ENCODE data around the gene THAP4. TPM values are rescaled to one million over a fixed set of nuclear protein-coding genes. Genes with fewer than 3 reads are reported as not detected.
A peak's percentile ranks its signal among the peaks of the same experiment; 100 is the strongest.

Gene THAP4
- total RNA-seq, 1 donor from 2014 or later = 59.1 TPM

DNA sequence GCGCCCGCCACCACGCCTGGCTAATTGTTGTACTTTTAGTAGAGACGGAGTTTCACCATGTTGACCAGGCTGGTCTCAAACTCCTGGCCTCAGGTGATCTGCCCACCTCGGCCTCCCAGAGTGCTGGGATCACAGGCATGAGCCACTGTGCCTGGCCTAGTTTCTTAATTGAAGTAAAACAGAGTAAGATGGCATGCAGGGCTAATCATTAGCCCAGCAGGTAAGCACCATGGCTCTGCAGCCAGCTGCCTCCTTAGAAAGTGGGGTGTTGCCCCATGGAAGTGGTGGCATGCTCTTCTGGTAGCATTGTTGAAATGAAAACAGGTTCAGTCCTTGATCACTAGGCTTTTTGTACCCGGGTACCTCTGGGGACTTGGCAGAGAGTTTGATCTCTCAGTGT is 13.0 kb upstream of the THAP4 start:
- TF ChIP-seq, protein P1, sequence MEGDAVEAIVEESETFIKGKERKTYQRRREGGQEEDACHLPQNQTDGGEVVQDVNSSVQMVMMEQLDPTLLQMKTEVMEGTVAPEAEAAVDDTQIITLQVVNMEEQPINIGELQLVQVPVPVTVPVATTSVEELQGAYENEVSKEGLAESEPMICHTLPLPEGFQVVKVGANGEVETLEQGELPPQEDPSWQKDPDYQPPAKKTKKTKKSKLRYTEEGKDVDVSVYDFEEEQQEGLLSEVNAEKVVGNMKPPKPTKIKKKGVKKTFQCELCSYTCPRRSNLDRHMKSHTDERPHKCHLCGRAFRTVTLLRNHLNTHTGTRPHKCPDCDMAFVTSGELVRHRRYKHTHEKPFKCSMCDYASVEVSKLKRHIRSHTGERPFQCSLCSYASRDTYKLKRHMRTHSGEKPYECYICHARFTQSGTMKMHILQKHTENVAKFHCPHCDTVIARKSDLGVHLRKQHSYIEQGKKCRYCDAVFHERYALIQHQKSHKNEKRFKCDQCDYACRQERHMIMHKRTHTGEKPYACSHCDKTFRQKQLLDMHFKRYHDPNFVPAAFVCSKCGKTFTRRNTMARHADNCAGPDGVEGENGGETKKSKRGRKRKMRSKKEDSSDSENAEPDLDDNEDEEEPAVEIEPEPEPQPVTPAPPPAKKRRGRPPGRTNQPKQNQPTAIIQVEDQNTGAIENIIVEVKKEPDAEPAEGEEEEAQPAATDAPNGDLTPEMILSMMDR (conservative IDR thresholded peaks at IDR 0.05) = no peak
- no peak overlapping the region for H3K27ac Mint-ChIP-seq (ENCODE audit: unreplicated experiment)
- no peaks in the 10 kb centered on the region for H3K27me3 Mint-ChIP-seq (ENCODE audit: low read depth)
- H3K36me3 Mint-ChIP-seq (ENCODE audit: low read depth) = peaks cover 6% of the 10 kb centered on the region
- H3K4me3 Mint-ChIP-seq = no peak overlapping the region
- no peaks in the 10 kb centered on the region for H3K4me1 Mint-ChIP-seq
- H3K9me3 Mint-ChIP-seq = no peaks in the 10 kb centered on the region
- no peak for DNase-seq (ENCODE audit: low read depth, low spot score)

DNA sequence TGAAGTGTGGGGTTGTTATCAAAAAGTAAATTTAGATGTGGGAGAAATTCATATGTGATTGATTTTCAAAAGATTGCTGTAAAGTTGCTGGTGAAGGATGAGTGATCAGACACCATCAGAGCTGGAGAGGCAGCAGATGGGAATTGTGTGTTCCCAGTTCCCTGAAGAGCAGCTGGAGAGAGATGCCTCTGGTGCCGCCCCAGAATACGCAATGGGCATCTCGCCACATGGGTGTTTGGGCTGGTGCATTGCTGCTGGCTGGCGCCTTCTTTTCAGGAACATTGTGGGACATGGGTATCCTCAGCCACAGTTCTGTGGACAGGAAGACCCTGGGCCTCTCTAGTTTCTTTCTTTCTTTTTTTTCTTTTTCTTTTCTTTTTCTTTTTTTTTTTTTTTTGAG is 12.4 kb upstream of the THAP4 start:
- Mint-ChIP-seq H3K4me3 (no peak overlapping the region), H3K9me3 (no peaks in the 10 kb centered on the region), H3K36me3 (ENCODE audit: low read depth) (peaks cover 6% of the 10 kb centered on the region), H3K4me1 (no peaks in the 10 kb centered on the region), H3K27ac (ENCODE audit: unreplicated experiment) (peak overlapping the region; percentile 86), H3K27me3 (ENCODE audit: low read depth) (no peaks in the 10 kb centered on the region)
- no peak for DNase-seq (ENCODE audit: low read depth, low spot score)
- TF ChIP-seq, protein P1 (conservative IDR thresholded peaks at IDR 0.05) = no peak

DNA sequence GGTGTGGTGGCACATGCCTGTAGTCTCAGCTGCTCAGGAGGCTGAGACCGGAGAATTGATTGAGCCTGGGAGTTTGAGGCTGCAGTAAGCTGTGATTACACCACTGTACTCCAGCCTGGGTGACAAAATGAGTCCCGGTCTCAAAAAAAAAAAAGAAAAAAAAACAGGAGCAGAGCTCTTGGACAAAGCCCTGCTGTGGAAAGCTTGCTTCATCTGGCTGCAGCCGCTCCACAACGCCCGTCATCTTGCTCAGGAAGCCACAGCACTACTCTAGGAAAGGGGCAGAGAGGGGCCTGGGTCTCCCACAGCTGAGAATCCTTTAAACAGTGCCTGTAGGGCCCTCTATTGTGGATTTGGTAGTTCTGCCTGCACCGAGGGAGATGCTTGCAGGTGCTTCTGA is 11.5 kb upstream of the THAP4 start:
- no peak for DNase-seq (ENCODE audit: low read depth, low spot score)
- H3K9me3 Mint-ChIP-seq = no peaks in the 10 kb centered on the region
- H3K4me3 Mint-ChIP-seq = no peak overlapping the region
- TF ChIP-seq, protein P1 (conservative IDR thresholded peaks at IDR 0.05) = no peak
- H3K27me3 Mint-ChIP-seq (ENCODE audit: low read depth) = no peaks in the 10 kb centered on the region
- peaks cover 6% of the 10 kb centered on the region for H3K36me3 Mint-ChIP-seq (ENCODE audit: low read depth)
- H3K4me1 Mint-ChIP-seq = no peaks in the 10 kb centered on the region
- H3K27ac Mint-ChIP-seq (ENCODE audit: unreplicated experiment) = no peak overlapping the region

DNA sequence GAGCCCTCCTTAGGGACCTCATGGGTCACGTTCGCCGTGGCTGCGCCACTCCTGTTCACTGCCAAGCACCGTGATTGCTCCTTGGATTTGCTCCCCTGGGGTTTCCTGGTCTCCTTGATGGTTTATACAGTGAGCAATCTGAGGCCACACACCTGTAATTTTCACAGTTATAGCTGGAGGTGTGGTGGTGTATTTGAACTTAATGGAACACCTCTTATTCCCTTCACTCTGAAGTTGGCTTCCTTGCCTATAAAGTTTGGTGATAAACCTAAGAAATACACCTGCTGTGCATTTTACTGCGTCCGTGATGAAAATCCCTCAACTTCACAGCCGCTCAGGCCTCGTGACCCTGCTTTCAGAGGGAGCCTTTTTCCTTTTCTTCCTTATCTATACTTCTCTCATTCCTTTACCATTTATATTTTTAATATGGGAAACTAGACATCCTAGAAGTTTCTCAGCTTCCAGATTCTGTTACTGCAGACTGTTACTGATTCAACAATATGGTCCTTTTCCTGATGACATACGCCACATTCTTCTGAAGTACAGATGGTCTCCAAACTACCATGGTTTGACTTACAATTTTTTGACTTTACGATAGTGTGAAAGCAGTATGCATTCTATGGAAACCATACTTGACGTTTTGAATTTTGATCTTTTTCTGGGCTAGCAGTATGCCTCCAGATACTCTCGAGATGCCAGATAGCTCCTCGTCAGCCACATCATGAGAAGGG is 9.1 kb upstream of the THAP4 start:
- DNase-seq (ENCODE audit: low read depth, low spot score) = no peak
- Mint-ChIP-seq H3K4me1 (peaks cover 11% of the 10 kb centered on the region), H3K4me3 (no peak overlapping the region), H3K27ac (ENCODE audit: unreplicated experiment) (no peak overlapping the region), H3K27me3 (ENCODE audit: low read depth) (no peaks in the 10 kb centered on the region), H3K9me3 (no peaks in the 10 kb centered on the region), H3K36me3 (ENCODE audit: low read depth) (no peaks in the 10 kb centered on the region)
- TF ChIP-seq, protein P1 (conservative IDR thresholded peaks at IDR 0.05) = no peak

DNA sequence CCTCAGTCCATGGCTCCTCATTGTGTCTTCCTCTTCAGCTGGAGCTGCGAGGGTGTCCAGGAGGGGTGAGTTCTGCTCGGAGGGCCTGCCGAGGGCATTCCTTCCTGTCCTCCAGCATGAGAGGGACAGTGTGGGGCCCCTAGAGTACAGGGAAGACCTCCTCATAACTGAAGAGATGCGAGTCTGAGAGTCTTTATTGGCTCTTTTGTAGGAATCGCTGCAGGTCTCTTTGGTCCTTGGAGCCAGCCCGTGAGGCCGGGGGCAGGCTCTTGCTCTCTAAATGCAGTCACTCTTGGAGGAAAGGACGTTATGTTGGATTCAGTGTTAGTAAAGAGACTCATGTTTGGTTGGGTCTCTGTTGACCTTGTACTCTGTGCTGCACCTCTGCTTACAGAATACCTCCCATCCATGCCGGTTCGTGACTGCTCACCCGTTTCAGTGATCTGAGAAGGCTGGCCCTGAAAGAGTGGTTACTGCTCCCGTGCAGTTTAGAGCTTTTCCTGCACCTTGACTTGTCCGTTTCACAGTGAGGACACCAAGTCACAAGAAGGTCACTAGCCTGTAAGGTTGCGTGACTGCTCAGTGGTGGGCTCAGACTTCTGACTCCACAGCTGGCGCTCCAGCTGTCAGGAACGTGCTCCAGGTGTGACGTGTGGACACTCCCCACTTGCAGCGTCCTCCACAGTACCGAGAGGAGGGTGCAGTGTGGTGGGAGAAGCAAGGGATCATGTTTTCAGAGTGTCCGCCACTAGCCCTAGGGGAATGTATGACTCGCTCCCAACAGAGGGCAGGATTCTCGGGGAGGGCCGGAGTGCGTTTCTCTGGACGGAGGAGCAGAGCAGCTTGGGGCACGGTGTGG is 8.3 kb upstream of the THAP4 start:
- no peak for DNase-seq (ENCODE audit: low read depth, low spot score)
- peaks cover 2% of the 10 kb centered on the region for H3K36me3 Mint-ChIP-seq (ENCODE audit: low read depth)
- no peak overlapping the region for H3K27ac Mint-ChIP-seq (ENCODE audit: unreplicated experiment)

More for the DNA sequence above, 8.3 kb upstream of the THAP4 start:
- Mint-ChIP-seq H3K9me3 (no peaks in the 10 kb centered on the region), H3K27me3 (ENCODE audit: low read depth) (no peaks in the 10 kb centered on the region), H3K4me1 (peaks cover 19% of the 10 kb centered on the region), H3K4me3 (no peak overlapping the region)
- TF ChIP-seq, protein P1 (conservative IDR thresholded peaks at IDR 0.05) = no peak
